ENCODE results near the gene SEMA3D.
A peak's percentile ranks its signal among the peaks of the same experiment; 100 is the strongest.
"Not testable (repeated sequence)": the region's sequence is repeated elsewhere in the genome, so short reads cannot be mapped to it uniquely, and the experiment has no call there.

SEMA3D gene

DNA sequence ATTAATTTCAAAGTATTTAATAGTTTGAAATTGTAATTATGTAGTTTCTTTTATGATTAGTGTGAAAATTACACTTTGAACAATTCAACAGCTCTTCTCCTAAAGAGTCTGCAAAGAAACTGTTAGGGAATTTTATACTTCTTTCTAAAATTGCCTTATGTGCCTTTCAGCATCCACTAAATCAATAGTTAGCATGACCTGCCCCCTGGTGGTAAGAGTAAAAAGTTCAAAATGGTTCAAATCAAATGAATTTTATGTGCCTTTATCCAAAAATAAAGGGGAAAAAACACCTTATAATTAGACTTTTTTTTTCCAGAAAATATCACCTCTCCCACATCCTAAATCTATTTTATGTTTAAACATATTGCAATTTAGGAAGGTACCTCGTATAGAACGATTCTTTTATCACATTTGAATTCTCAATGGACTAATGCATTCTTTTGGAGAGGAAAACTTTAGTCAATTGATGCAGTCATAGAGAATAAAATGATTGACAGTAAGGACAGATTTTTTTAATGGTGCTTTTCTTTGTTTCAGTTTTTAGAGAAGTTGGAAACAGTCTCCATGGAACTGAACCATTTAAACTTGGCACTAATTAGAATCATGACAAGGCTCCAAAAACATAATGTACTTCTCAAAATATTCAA is 163.7 kb downstream of the SEMA3D start:
- DNase-seq = no peak

DNA sequence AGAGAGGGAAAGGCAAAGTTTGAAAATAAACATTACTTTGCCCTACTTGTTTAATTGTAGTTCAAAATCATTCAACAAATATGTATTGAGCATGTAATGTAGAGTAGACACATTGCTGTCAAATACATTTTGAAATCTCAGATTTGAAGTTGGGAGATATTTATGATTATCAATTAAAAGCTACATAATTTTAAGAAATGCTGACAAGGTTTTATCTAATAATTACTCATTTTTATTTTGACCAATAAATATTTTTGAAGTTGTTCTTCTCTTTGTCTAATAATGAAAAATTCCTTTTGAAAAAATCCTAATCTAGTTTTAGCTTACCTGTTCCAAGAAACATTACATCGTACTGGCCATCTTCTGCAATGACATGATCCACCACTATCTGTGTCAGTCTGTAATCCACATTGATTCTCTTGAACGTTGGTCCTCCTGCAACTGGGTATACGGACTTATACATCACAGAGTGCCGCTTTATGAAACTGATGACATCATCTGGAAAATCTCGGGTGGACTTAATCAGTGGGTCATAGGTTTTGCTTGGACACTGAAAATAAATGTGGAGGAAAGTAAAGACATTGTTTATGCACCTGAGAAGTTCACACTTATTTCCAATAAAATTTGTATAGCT is 164.7 kb downstream of the SEMA3D start:
- DNase-seq = no peak

DNA sequence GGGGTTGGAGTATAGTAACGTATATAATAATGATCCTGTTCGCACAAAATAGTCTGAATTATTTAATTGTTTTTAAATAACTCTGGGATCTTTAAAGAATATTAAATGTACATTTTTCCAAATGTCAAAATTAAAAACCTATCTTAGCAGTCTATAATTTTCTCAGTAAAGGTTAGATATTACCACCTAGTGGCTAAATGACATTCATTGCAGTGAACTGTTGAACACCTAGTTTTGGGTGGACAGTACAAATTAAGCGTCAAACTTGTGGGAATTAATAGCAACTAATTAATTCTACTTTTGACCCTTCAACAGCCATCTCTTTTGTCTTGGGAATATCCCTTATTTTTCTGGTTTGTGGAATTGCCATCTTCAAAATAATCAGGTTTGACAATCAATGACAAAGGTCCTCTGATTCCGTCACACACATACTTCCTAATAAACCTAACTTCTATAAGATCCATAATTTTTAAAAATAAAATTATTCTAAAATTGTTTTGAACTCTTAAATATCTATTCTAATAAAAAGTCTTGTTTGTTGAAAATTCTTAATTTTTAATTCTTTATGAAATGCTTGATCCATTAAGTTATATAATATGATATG is 165.7 kb downstream of the SEMA3D start:
- no peak for DNase-seq

DNA sequence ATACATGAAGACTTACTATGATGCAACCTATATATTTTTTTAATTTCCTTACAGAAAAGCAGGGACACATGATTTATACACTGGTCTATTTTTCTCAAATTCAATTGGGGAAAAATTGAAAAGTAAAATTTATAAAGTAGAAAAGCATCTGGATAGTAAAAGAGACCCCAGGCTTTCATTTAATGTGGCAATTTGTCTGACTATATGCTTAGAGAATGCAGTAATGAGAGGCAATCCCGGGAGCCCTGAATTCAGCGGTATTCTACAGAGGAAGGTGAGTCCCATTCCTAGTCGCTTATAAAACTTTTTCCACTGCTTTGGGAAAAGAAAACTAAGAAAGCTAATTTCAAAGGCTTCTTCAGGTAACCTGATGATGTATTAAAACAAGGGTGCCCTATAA is 167.1 kb downstream of the SEMA3D start:
- no peak for DNase-seq

DNA sequence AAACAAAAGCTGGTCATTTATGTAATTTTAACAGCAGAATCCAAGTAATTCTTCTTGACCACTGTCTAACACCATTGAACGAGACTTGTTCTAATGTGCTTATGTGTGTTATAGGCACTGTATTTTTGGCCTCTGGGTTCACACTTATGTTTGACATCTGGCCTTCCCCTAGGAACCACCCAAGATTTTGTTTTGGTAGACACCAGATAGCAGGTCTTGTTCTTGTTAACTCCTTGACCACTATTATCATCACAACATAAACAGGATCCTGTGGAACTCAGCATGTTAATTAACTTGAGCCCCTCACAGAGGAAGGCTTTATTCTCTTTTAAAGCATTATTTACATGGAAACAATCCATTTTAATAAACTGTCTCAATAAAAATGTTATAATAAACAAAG is 167.7 kb downstream of the SEMA3D start:
- no peak for DNase-seq

DNA sequence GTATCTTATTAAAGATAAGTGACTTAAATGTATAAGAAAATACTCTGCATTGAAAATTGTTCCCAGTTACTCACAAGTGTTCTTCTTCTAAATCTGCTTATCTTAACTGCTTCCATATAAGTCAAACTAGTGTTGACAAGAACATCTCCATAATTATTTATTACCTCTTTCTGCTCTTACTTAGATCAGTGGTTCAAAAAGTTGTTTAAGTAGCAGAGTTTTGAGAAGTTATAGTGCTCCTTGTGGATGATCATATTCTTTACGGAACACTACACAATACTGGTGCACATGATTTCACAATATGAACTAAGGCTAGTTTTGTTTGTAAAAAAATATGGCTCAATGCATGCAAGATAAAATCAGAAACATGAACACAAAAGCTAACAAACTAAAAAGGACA is 168.4 kb downstream of the SEMA3D start:
- no peak for DNase-seq

DNA sequence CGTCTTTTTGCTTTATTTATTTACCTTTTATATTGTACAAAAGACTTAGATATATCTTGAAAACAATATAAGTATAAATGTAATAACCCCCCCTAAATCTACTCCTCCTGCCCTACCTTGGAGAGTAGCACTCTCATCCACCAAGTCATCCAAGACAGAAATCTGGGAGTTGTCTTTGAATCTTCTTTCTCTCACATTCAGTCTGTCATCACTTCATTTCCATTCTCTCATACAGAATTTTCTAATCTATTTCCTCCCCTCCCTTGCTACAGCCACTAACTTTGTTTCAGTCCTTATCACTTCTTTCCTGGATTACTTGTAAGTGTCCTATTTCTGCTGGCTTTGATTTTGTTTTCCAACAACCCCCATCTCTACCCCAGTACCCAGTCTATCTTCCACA is 170.6 kb downstream of the SEMA3D start:
- no peak for DNase-seq

DNA sequence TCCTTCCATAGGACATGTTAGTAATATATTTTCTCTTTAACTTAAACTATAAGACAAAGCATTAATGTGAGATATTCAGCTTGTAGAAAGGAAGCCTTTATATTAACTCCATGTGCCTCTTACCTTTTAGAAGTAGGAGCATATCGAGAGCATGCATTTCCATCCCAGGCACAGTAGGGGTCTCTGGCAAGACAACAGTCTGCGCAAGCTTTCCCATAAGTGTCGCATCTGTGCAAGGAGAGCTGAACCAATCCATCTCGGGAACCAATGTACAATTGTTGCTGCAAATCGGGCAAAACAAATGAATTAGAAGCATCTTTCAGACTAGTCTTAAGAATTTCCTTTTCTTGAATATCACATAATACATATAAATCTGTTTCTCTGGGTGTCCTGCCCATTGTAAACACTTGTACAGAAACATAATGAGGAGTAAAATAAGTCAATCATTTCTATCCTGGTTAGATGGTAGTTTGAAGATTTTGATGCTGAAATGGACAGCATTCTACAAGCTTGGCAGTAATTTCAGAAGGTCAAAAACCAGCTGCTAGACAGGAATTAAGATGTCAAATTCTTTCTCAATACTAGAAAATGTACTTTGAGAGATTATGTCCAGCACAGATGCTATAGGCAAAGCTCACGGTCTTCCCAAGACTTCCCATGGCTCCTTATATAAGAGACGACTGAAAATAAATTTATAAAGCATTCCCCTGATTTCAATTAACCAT is 171.8 kb downstream of the SEMA3D start:
- DNase-seq = peak; percentile 26

DNA sequence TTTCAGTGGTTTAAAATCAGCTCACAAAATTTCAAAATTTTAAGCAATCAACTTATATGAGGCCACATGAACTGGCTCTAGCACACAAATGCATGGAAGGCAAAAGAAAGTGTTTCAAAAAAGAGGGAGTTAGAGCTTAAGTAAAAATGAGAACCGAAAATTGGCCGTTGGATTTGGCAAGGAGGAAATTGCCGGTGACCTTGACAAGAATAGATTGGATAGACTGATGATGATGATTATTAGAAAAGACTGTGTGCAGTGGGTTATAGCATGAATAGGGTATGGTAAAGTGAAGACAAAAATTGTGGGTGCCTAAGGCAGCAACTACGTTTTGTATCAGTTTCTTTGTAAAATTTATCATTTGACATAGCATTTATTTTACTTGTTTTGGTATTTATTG is 175.7 kb downstream of the SEMA3D start:
- no peak for DNase-seq

DNA sequence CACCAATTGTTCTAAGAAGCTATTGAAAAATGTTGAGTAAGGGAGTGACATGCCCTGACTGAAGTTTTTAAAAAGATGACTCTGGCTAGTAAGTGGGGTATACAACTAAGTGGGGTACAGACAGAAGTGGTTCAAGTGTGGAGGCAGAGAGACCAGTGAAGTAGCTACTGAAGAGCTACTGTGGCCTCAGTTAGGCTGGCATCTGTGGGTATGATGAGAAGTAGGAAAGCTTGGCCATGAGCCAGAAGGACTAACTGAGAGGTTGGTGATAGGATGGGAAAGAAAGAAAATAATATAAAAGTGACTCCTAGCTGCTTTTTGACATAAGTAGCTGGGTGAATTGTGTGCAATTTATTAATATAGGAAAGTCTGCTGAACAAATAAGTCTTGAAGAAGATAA is 176.6 kb downstream of the SEMA3D start:
- DNase-seq = no peak

DNA sequence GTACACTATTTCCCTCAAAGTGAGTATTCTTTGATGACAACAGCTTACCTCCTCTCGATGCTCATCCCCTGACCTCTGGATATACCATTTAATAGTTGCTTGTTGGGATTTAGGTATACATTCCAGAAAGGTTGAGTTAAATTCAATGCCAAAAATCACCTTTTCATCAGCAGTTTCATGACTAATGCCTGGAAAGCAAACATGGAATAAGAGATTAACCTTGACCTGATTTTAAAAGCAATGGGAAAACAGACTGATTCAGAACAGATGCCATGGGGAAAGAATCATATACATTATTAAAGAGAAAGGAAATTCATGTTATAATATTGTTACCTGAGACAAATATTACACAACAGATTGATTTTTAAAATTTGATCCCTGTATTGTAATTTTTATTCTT is 180.1 kb downstream of the SEMA3D start:
- DNase-seq = no peak

DNA sequence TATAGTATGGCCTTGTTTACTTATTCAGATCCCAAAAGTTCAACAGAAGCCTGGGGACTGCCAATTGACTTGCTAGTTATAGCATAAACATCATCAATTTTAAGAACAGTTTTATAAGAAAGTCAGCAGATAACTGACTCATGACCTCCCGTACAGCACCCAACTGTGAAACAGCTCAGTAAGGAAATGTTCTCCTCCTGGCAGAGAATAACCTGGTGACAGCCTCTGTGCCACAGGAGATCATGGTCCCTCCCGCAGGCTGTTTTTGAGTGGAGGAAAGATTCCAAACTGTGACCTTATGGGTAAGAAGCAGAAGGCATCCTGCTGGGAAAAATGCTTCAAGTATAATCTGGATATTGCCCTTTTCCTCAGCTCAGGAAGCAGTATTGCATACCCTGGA is 182.5 kb downstream of the SEMA3D start:
- DNase-seq = no peak

DNA sequence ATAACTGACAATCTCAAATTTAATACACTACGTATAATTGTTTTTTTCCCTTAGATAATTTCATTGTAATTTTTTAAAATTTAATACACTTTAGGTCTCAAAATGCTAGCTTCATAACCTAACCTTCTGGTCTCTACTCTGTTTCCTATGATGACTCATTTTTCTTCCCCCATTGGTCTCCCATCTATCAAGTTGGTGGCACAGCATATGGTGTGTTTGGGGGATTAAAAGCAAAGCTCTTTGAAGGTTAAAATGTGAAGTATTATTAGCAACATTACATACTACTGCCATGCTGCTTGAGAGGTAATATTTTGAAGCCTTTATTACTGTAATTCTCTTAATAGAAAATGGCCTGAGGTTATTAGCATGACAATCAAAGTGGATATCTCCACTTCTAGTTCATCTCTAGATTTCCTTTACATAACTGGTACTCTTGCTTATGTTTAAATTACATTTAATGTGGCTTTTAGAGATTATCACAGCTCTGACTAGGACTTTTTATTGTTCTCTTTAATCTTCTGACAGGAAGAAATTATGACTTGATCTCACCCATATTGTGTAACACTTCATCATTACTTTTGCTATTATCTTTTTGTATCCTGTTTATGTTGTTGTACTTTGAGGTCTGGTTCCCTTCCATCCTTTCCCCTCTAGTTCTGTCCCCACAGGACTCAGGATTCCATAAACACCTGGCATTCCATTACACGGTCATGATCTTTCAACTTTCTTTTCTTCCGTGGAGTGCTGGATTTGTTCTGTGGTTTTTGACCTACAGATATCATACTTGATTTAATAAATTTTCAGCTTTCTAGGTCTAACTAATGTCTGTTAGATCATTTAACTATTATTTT is 185.1 kb downstream of the SEMA3D start:
- no peak for DNase-seq

DNA sequence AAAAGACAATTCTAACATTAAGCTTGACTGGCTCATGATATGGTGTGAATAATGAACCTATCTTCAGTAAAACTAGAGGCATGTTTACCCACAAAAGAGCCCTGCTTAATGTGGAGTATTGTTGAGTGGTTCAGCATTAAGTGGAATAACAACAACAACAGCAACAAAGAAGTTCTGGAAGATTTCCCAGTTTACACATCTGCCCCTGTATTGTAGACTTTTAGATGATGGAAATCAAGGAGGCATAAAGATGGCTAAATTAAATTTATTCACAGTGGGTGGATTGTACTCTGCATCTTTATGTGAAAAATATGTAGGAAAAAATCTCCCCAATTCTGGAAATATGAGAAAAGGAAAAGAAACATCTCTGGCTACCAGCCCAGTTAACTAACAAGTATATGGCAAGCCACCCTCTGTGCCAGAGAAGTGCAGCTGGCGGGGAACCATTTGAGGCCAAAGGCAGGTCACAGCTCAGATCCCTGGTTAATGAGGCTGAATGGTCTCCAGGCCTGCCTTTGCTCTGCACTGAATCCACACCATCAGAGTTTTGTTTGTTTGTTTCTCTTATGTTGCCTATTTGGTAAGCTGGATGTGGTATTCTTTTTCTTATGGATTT is 186.0 kb downstream of the SEMA3D start:
- peak; percentile 52 for DNase-seq

DNA sequence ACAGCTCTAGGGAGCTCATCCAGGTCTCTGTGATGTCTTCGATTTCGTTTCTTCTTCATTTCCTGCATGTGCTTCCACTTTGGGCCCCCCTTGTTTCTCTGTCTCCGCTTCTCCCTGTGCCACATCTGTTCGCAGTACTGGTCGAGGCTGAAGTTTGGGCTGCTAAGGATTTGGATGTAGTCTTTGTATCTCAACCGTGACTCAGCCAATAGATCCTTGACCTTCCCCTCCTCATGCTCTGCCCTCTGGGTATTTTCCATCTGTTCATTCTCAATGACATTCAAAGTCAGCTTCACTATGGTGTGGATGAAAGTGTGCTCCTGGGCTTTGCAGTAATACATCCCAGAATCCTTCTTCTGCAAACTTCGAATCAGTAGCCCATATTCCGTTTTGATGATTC is 187.4 kb downstream of the SEMA3D start:
- DNase-seq = no peak

DNA sequence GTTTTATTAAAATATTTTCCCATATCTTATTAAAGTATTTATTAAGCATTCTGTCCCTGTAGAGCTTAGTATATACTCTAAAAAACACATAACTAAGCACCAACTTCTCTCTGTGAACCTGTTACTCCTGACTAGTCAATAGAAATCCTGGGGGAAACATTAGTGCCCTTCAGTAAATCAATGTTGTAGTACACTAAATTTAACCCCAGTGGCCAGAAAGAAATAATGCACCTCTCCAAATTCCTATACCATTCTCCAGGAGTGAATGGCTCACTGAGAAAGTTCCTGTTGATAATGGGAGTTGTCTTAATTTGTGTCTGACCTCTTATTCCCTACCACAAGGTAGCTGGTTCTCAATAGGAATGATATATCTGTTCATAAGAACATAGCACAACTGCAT is 188.2 kb downstream of the SEMA3D start:
- no peak for DNase-seq

DNA sequence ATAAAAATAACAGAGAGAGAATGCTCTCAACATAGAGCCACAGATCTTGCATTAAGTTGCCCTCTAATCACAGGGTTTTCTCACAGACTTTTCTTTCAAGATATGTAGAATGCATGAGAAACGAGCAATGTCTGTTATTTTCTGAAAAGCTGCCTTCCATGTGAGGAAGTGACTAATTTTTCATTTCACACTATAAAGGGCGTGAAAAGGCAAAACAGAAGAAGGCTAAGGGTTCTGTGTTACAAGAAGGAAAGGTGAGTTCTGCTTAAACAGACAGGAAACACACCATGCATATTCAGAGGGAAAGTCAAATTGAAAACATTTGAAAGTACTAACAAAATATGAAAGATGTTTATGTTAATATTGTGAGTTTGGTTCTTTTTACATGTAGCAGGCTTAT is 189.2 kb downstream of the SEMA3D start:
- DNase-seq = no peak

DNA sequence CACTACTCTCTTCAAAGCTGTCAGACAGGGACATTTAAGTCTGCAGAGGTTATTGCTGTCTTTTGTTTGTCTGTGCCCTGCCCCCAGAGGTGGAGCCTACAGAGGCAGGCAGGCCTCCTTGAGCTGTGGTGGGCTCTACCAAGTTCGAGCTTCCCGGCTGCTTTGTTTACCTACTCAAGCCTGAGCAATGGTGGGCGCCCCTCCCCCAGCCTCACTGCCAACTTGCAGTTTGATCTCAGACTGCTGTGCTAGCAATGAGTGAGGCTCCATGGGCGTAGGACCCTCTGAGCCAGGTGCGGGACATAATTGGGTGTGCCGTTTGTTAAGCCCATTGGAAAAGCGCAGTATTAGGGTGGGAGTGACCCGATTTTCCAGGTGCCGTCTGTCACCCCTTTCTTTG is 193.9 kb downstream of the SEMA3D start:
- not testable (repeated sequence) for DNase-seq

DNA sequence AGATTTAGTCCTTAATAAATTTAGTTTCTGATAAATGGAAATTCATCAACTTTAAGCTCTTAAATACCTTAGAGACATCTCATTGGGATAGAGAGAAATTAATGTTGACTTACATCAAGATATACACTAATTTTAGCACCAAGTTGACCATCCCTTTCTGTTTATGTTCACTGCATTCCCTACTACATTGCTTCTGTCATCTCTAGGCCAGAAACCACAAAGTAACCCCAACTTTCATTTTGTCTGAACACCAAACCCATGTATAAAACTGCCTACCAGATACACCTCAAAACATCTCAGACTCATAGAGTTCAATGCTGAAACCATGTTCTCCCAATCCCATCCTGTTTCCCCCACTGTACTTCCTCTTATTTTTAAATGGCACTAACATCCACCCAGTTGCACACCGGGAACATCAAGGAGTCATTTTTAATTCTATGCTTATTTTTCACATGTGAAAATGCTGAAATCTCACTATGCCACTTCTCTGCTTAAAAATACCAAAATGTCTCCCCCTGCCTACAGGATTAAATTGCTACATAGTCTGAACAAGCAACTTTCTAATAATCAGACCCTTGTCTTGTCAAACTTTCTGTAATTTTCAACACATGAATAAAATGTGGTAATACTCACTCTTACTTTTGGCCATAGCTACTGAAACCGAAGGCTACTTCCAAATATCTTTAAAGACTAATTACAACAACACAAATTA is 201.6 kb downstream of the SEMA3D start:
- no peak for DNase-seq

DNA sequence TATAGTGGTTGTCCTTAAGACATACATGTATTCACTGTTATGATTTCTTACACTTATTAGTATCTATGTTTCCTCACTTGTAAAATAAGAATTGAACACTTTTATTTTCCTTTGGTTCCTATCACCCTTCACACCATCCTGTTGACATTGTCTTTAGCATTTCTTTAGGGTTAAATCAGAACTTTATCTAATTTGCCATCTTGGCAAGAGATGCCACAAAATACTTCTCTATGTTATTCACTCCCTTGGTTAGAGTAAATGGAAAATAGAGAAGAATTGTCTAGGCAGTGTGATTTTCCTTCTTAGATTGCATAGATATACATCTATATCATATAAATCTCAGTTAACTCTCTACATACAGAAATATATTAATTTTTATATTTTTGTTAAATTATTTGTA is 204.7 kb downstream of the SEMA3D start:
- DNase-seq = no peak

DNA sequence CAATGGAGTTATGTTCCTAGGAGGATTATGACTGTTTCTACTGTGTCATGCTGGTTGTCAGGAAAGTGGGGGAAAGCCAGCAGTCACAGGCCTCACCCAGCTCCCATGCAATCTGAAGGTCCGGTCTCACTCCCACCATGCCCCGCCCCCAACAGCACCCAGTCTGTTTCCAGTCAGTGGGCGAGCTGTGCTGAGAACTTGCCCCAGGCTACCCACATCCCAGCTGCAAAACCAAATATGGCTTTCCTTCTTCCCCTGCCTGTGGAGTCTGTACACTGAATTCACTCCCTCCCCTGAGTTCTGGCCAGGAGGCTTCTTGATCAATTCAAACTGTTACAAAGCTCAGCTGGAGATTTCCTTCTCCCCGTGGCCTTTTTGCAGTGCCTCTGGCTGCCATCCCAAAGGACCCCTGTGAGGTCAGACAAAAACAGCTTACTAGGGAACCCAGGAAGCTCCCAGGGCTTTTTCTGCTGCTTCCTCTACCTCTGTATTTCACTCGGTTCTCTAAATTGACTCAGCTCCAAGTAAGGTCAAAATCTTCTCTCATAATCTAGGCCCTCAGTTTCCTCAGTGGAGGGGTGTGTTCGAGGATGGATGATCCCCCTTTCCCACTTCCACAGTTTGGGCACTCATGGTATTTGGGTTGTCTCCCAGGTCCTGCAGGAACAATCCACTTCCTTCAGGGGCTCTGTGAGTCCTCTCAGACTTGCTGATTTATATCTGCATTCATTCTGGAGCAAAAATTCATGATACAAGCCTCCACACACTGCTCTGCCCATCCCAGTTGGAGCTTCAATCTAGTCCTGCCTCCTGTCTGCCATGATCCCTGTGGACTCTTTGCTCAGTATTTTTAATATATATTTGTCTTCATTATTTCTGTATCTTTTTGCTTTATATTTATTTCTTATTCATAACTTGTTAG is 205.5 kb downstream of the SEMA3D start:
- no peak for DNase-seq

Data from femur (tissue), 1 donor.